ENCODE measurements around the gene FCHO2. TPM values are rescaled to one million over a fixed set of nuclear protein-coding genes. Genes with fewer than 3 reads are reported as not detected.

The FCHO2 gene
- total and polyA plus RNA-seq, 2 donors (not counting 3 experiments of a cell fraction or from before 2014, with no cell fraction given), result 12.0 to 25.2 TPM

- dilution Hi-C loops (cut with MboI; ENCODE audit: extremely low pct_ligation_motif_present, low sequenced_read_pairs), result no loop called here
- DNase-seq (ENCODE audit: low read depth, low spot score), result no peak
- no peak overlapping the region for H3K9ac ChIP-seq (replicated peaks; ENCODE audit: extremely low read depth, insufficient read depth, low read length)
- H3K4me1 ChIP-seq (ENCODE audit: control insufficient read depth, extremely low read depth, insufficient read depth, low read length), result peaks cover 16% of the 10 kb centered on the region
- H3K27me3 ChIP-seq (ENCODE audit: control insufficient read depth in 2 of 2, insufficient read depth in 2 of 2, low read length in 2 of 2), result no peaks in the 10 kb centered on the region
- no peak overlapping the region for H2AFZ ChIP-seq (ENCODE audit: low read depth, low read length)
- H3K4me3 ChIP-seq (replicated peaks in 1 of 3; ENCODE audit: insufficient read depth in 1 of 3, low read depth in 1 of 3, low read length in 3 of 3), result no peak overlapping the region
- ChIA-PET CTCF (interaction anchor here (0.7 kb wide), 1 partner anchor 11 kb away, joined by 3 read pairs; no protein-coding TSS in a partner anchor), POLR2A (no interaction called here)
- H3K4me2 ChIP-seq (ENCODE audit: insufficient read depth, low read length), result no peak overlapping the region
- H3K9me3 ChIP-seq (replicated peaks; ENCODE audit: control insufficient read depth, insufficient read depth, low read length), result no peaks in the 10 kb centered on the region
- no peak overlapping the region for H3K27ac ChIP-seq (ENCODE audit: insufficient read depth, low read depth, low read length)
- H3K9me1 ChIP-seq (replicated peaks; ENCODE audit: control insufficient read depth, extremely low read depth, insufficient read depth, low read length), result peaks cover 2% of the 10 kb centered on the region
- no peaks in the 10 kb centered on the region for H3K36me3 ChIP-seq (ENCODE audit: control insufficient read depth in 2 of 2, extremely low read depth in 1 of 2, insufficient read depth in 2 of 2, low read length in 2 of 2)
- no peaks in the 10 kb centered on the region for H3K79me2 ChIP-seq (ENCODE audit: control insufficient read depth, insufficient read depth, low read length)
- no peaks in the 10 kb centered on the region for H4K20me1 ChIP-seq (replicated peaks; ENCODE audit: control insufficient read depth, extremely low read depth, insufficient read depth, low read length)
- no peak for FAIRE-seq
- intact Hi-C loops (cut with micrococcal nuclease), result no loop called here
- no peak for TF ChIP-seq FOS (IDR thresholded peaks at IDR 0.05; ENCODE audit: borderline replicate concordance, insufficient read depth, low read length)
- TF ChIP-seq EZH2 (IDR thresholded peaks at IDR 0.05; ENCODE audit: borderline replicate concordance, low read depth, low read length, severe bottlenecking), result no peak
- no peak for TF ChIP-seq GATA2 (IDR thresholded peaks at IDR 0.05; ENCODE audit: insufficient read depth, insufficient read length, low read depth, low read length)
- no peak for TF ChIP-seq POLR2A (IDR thresholded peaks at IDR 0.05; ENCODE audit: low read depth, low read length)
- TF ChIP-seq JUN (IDR thresholded peaks at IDR 0.05; ENCODE audit: borderline replicate concordance, insufficient read depth, insufficient read length, low read depth), result no peak
- no peak for TF ChIP-seq POLR2AphosphoS5 (IDR thresholded peaks at IDR 0.05; ENCODE audit: insufficient read depth, low read depth, low read length)
- no peak for TF ChIP-seq MAX (IDR thresholded peaks at IDR 0.05; ENCODE audit: insufficient read depth, insufficient read length)
- TF ChIP-seq MYC (IDR thresholded peaks at IDR 0.05; ENCODE audit: low read depth, low read length), result no peak
- TF ChIP-seq CTCF (IDR thresholded peaks at IDR 0.05; ENCODE audit: extremely low read depth in 1 of 2, insufficient read depth in 1 of 2, low read depth in 1 of 2, low read length in 2 of 2), result no peak
- no TSS peak for BruUV-seq (replicated peaks)
Measured at GRCh38 chr5:73027361-73027760, 71.5 kb downstream of the FCHO2 start.
